Activated CD8-positive, alpha-beta memory T cell treated with anti-CD3 and anti-CD28 coated beads, Interleukin-2, amount 10 ng/mL, durations not matched to agents 7 days and 5 days (primary cell): ENCODE results near the gene SLC26A1. TPM values are rescaled to one million over a fixed set of nuclear protein-coding genes. Genes with fewer than 3 reads are reported as not detected.

Experiments
- ATAC-seq: fragments of 150-1000 bp; cut with Tn5 transposase; one replicate; pipeline ENCODE4 v1.10.0; 2021; ENCODE audit warnings: moderate library complexity
- CTCF ChIA-PET: fragments of 350-600 bp; sonication (Branson Sonifier 250); formaldehyde crosslinking; loops from one replicate; lab custom pipeline; 2021; ENCODE audit warnings: antibody characterized with exemption; lab: Charles Lee
- DNase-seq: peaks from one replicate; pipeline ENCODE4 v3.0.0-alpha.2; 2020
- H3K27ac Mint-ChIP-seq: one replicate; pipeline ENCODE4 v1.8.0; 2021; ENCODE audit warnings: mild to moderate bottlenecking, mixed read lengths
- H3K27me3 Mint-ChIP-seq: one replicate; pipeline ENCODE4 v1.8.0; 2021; ENCODE audit warnings: mixed read lengths
- H3K36me3 Mint-ChIP-seq: one replicate; pipeline ENCODE4 v1.8.0; 2021; ENCODE audit warnings: mild to moderate bottlenecking, mixed read lengths
- H3K4me1 Mint-ChIP-seq: one replicate; pipeline ENCODE4 v1.8.0; 2021; ENCODE audit warnings: mixed read lengths
- H3K4me3 Mint-ChIP-seq: one replicate; pipeline ENCODE4 v1.8.0; 2021; ENCODE audit warnings: mild to moderate bottlenecking, moderate library complexity, mixed read lengths
- H3K9me3 Mint-ChIP-seq: one replicate; pipeline ENCODE4 v1.8.0; 2022; ENCODE audit warnings: low read depth, mixed read lengths
- total RNA-seq, 2 experiments: library from RNA; stranded (reverse); gene quantifications; one replicate each; pipeline ENCODE4 v1.2.3, GENCODE V29; 2021

Gene SLC26A1
- total RNA-seq, 2 experiments from 2014 or later, result not detected

DNA sequence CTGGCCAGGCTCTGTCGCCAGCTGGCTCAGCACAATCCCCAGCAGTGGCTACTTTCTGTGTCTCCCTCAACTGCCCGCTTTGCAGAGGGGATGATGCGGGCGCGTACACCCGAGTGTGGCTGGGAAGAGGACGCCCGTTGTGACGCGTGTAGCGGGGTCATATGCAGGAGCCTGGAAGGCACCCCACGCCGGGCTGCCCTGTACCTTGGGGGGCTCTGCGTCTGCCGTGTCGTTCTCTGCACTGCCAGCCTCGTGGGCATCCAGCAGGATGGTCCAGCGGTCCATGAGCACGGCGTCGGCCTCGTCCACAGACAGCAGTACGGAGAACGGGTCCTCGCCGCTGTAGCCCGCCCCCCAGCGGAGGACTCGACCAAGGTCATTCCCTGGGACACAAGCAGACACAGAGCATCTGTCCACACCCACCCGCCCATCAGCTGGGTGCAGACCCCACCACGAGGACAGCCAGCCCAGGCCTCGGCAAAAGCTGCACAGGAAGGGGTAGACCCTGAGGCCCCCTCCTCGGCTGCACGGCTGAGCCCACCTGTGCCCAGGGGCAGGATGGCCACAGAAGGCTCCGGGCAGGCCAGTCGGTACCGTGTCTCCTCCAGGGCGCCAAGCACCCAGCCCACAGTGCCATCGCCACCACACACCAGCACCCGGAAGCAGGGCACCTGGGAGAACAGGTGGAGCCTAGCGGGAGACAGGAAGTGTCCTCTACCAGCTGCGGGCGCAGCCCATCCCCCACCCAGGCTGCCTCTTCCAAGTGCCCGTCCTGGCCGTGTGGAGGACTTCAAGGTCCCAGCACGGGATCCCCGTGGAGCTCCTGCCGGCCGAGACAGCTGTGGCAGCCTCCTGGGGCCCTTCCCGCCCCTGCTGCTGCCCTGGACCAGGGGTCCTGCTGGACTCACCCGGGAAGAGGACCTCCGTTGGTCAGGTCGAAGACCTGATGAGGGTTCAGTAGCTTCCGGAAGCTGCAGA, 30.7 kb downstream of the SLC26A1 start:
- Mint-ChIP-seq H3K27ac (no peak overlapping the region), H3K4me3 (no peak overlapping the region), H3K36me3 (no peaks in the 10 kb centered on the region), H3K27me3 (no peaks in the 10 kb centered on the region), H3K4me1 (no peaks in the 10 kb centered on the region), H3K9me3 (no peaks in the 10 kb centered on the region)
- ATAC-seq, result no peak
- DNase-seq, result no peak
- CTCF ChIA-PET, result no interaction called here

- no peak overlapping the region for H3K4me3 Mint-ChIP-seq
- H3K27ac Mint-ChIP-seq, result no peak overlapping the region
- CTCF ChIA-PET, result no interaction called here
- DNase-seq, result no peak
- no peaks in the 10 kb centered on the region for H3K36me3 Mint-ChIP-seq
- no peaks in the 10 kb centered on the region for H3K27me3 Mint-ChIP-seq
- H3K4me1 Mint-ChIP-seq, result no peaks in the 10 kb centered on the region
- ATAC-seq, result no peak
- no peaks in the 10 kb centered on the region for H3K9me3 Mint-ChIP-seq
Measured at GRCh38 chr4:961351-962230, 31.6 kb downstream of the SLC26A1 start.

GRCh38 chr4:960636-961350, 32.4 kb downstream of the SLC26A1 start:
- Mint-ChIP-seq H3K36me3 (no peaks in the 10 kb centered on the region), H3K27me3 (no peaks in the 10 kb centered on the region), H3K4me1 (no peaks in the 10 kb centered on the region), H3K9me3 (no peaks in the 10 kb centered on the region), H3K27ac (no peak overlapping the region), H3K4me3 (no peak overlapping the region)
- CTCF ChIA-PET, result no interaction called here
- no peak for DNase-seq
- no peak for ATAC-seq

DNA sequence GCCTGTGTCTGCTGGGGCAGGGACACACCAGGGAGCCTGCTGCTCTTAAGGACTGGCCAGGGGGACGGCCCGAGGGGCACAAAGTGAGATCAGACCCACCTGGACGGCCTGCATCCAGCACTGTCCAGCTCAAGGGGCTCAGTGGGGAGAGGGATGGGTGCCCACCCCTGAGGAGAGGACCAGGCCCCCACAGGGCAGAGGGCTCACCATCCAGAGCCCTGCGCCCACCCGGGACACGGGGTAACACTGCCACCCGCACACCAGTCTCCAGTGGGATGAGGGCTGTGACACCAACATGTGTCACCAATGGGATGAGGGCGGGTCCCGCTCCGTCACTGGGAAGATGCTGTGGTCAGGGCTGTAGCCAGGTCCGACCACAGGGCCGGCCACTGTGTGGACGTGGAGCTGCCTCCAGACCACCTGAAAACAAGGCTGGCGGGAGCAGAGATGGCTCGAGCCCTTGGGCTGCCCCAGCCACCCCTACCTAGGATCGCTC, 33.0 kb downstream of the SLC26A1 start:
- H3K9me3 Mint-ChIP-seq, result no peaks in the 10 kb centered on the region
- H3K27ac Mint-ChIP-seq, result no peak overlapping the region
- CTCF ChIA-PET, result no interaction called here
- H3K4me3 Mint-ChIP-seq, result no peak overlapping the region
- no peaks in the 10 kb centered on the region for H3K4me1 Mint-ChIP-seq
- H3K36me3 Mint-ChIP-seq, result no peaks in the 10 kb centered on the region
- DNase-seq, result no peak
- H3K27me3 Mint-ChIP-seq, result no peaks in the 10 kb centered on the region
- ATAC-seq, result no peak

DNA sequence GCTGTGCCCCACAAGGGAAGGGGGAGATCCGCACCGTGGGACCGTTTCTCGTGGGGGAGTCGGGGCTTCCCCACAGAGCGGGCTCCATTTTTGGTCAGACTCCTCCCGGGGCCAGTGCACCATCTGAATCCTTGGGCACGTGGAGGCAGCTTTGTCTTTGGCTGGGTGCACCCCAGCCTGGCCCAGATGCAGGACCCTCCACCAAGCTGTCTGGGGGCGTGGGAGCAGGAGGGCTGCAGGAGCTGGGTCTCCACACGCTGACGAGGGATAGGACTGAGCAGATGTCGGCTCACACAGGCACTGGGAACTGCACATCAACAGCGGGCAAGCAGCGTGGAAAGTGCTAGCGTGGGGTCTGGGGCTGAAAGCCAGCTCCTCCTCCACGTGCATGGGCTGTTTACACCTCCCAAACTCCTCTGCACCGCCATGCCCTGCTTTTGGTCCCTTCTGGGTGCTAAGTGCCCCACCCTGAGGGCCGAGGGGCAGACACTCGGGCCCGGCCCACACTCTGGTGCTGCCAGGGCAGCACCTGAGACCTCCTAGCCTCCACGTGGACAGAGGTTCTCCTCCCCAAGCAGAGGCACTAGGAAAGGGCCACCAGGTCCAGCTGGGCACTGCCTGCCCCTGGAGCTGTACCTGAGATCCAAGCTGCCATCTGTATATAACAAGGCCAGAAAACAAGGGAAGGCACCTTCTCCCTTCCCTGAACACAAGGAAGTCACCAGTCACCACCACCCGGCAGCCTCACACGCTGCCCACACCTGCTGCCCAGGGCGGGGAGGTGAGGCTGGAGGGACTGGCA, 33.7 kb downstream of the SLC26A1 start:
- CTCF ChIA-PET, result no interaction called here

DNA sequence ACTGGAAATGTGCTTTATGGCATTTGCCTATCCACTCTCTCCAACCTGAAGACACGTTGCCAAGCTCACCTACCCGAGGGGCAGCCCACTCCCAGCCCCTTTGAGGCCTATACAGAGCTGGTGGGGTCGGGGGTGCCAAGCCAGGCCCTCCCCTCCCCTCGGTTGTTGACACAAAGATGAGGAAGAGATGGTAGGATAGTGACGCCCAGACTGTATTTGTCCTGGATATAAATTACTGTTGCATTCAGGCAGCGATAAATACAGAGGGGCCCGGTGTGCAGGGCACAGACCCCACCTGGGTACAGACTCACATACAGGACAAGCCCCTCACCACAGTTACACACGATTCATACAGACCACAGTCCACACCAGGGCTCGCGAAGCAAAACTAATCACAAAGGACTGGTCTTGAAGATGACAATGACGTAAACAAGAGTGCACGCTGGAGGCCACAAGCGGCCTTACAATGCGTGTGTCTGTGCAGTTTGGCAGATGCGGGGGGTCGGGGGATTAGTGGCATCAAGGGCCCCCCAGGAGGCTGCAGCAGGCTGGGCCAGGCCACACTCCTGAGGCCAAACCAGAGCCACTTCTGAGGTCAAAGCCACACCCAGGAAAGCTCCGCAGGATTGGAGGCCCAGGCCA, 34.4 kb downstream of the SLC26A1 start:
- H3K27me3 Mint-ChIP-seq, result no peaks in the 10 kb centered on the region
- no peak overlapping the region for H3K4me3 Mint-ChIP-seq
- ATAC-seq, result no peak
- peaks cover 2% of the 10 kb centered on the region for H3K36me3 Mint-ChIP-seq
- no peaks in the 10 kb centered on the region for H3K9me3 Mint-ChIP-seq
- H3K27ac Mint-ChIP-seq, result no peak overlapping the region
- CTCF ChIA-PET, result no interaction called here
- DNase-seq, result no peak
- H3K4me1 Mint-ChIP-seq, result no peaks in the 10 kb centered on the region

More for the DNA sequence above, 33.7 kb downstream of the SLC26A1 start:
- Mint-ChIP-seq H3K9me3 (no peaks in the 10 kb centered on the region), H3K27ac (no peak overlapping the region), H3K27me3 (no peaks in the 10 kb centered on the region), H3K4me3 (no peak overlapping the region), H3K4me1 (no peaks in the 10 kb centered on the region), H3K36me3 (no peaks in the 10 kb centered on the region)
- DNase-seq (no peak), ATAC-seq (no peak)

DNA sequence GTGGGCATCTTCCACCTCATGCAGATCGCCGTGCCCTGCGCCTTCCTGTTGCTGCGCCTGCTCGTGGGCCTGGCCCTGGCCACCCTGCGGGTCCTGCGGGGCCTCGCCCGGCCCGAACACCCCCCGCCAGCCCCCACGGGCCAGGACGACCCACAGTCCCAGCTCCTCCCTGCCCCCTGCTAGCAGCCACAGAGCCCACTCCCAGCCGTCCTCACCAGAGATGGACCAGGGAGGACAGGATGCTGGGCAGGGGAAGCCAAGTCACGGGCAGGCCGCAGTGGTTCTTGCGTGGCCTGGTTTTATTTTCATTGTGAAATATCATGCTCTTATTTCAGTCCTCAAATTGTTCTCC, 34.9 kb downstream of the SLC26A1 start:
- peaks cover 2% of the 10 kb centered on the region for H3K36me3 Mint-ChIP-seq
- H3K4me3 Mint-ChIP-seq, result no peak overlapping the region
- CTCF ChIA-PET, result no interaction called here
- H3K27me3 Mint-ChIP-seq, result no peaks in the 10 kb centered on the region
- H3K27ac Mint-ChIP-seq, result no peak overlapping the region
- DNase-seq (no peak), ATAC-seq (no peak)
- no peaks in the 10 kb centered on the region for H3K9me3 Mint-ChIP-seq
- H3K4me1 Mint-ChIP-seq, result no peaks in the 10 kb centered on the region

- no peaks in the 10 kb centered on the region for H3K27me3 Mint-ChIP-seq
- H3K9me3 Mint-ChIP-seq, result no peaks in the 10 kb centered on the region
- ATAC-seq, result no peak
- CTCF ChIA-PET, result no interaction called here
- H3K27ac Mint-ChIP-seq, result no peak overlapping the region
- no peaks in the 10 kb centered on the region for H3K4me1 Mint-ChIP-seq
- peaks cover 2% of the 10 kb centered on the region for H3K36me3 Mint-ChIP-seq
- DNase-seq, result no peak
- no peak overlapping the region for H3K4me3 Mint-ChIP-seq
Measured at GRCh38 chr4:957581-958313, 35.5 kb downstream of the SLC26A1 start.

DNA sequence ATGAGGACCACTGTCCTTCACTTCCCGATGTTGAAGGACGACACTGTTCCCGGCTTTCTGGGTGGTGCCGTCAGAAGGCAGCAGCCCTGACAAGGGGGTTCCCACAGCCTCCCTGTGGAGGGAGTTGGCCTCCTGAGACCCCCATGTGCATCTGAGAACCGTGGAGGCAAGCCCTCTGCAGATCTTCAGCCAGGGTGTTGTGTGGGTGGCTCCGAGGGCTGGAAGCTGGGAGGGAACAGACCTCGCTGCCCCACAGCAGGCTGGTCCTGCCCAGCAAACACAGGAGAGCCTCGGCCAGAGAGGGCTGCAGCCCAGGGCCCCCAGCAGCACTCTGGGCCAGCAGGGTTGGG, 36.0 kb downstream of the SLC26A1 start:
- Mint-ChIP-seq H3K4me3 (no peak overlapping the region), H3K4me1 (no peaks in the 10 kb centered on the region), H3K9me3 (no peaks in the 10 kb centered on the region), H3K36me3 (peaks cover 2% of the 10 kb centered on the region), H3K27me3 (no peaks in the 10 kb centered on the region), H3K27ac (no peak overlapping the region)
- CTCF ChIA-PET, result no interaction called here
- DNase-seq (no peak), ATAC-seq (no peak)

GRCh38 chr4:956531-957230, 36.5 kb downstream of the SLC26A1 start:
- peaks cover 2% of the 10 kb centered on the region for H3K36me3 Mint-ChIP-seq
- DNase-seq (no peak), ATAC-seq (no peak)
- no peaks in the 10 kb centered on the region for H3K9me3 Mint-ChIP-seq
- CTCF ChIA-PET, result no interaction called here
- no peak overlapping the region for H3K27ac Mint-ChIP-seq
- no peaks in the 10 kb centered on the region for H3K27me3 Mint-ChIP-seq
- no peaks in the 10 kb centered on the region for H3K4me1 Mint-ChIP-seq
- H3K4me3 Mint-ChIP-seq, result no peak overlapping the region

- no peak overlapping the region for H3K27ac Mint-ChIP-seq
- CTCF ChIA-PET, result no interaction called here
- no peak for ATAC-seq
Measured at GRCh38 chr4:955931-956381, 37.2 kb downstream of the SLC26A1 start.

More at GRCh38 chr4:955931-956381, 37.2 kb downstream of the SLC26A1 start:
- no peak for DNase-seq
- no peaks in the 10 kb centered on the region for H3K9me3 Mint-ChIP-seq
- no peaks in the 10 kb centered on the region for H3K27me3 Mint-ChIP-seq
- no peak overlapping the region for H3K4me3 Mint-ChIP-seq
- H3K4me1 Mint-ChIP-seq, result no peaks in the 10 kb centered on the region
- H3K36me3 Mint-ChIP-seq, result peaks cover 2% of the 10 kb centered on the region
